OCI-M1 (cell line): ENCODE measurements around the gene SRCIN1.
"Not testable (repeated sequence)": the region's sequence is repeated elsewhere in the genome, so short reads cannot be mapped to it uniquely, and the experiment has no call there.

ENCODE experiments used
- DNase-seq: peaks from one replicate; lab custom pipeline; 2025; lab: John Stamatoyannopoulos, UW

SRCIN1 gene

GRCh38 chr17:38482039-38482699, 123.6 kb downstream of the SRCIN1 start:
- not testable (repeated sequence) for DNase-seq
